HG03354 (cell line): ENCODE measurements around the gene XRCC4.

Experiments used
- ATAC-seq: cut with Tn5 transposase; IDR thresholded peaks from one replicate; pipeline ENCODE4 v1.9.1; 2021; ENCODE audit warnings: mild to moderate bottlenecking; ENCODE audit not compliant: unreplicated experiment, poor library complexity, severe bottlenecking

XRCC4 gene

GRCh38 chr5:83368319-83368718 lies 291.0 kb downstream of the XRCC4 start:
- ATAC-seq: peak; percentile 40

GRCh38 chr5:83368835-83369234 lies 291.5 kb downstream of the XRCC4 start:
- ATAC-seq: peak; percentile 55

- ATAC-seq: no peak
Measured at GRCh38 chr5:83370957-83371356, 293.6 kb downstream of the XRCC4 start.

GRCh38 chr5:83371726-83372125 lies 294.4 kb downstream of the XRCC4 start:
- no peak for ATAC-seq

GRCh38 chr5:83374547-83374946 lies 297.2 kb downstream of the XRCC4 start:
- ATAC-seq: no peak

GRCh38 chr5:83375049-83375745 lies 297.9 kb downstream of the XRCC4 start:
- ATAC-seq: no peak

- no peak for ATAC-seq
Measured at GRCh38 chr5:83376461-83376860, 299.1 kb downstream of the XRCC4 start.

GRCh38 chr5:83377131-83377865 lies 300.0 kb downstream of the XRCC4 start:
- ATAC-seq: no peak

- ATAC-seq: no peak
Measured at GRCh38 chr5:83378624-83379289, 301.4 kb downstream of the XRCC4 start.

- ATAC-seq: no peak
Measured at GRCh38 chr5:83385812-83386211, 308.5 kb downstream of the XRCC4 start.

GRCh38 chr5:83387041-83387440 lies 309.7 kb downstream of the XRCC4 start:
- ATAC-seq: no peak

- ATAC-seq: no peak
Measured at GRCh38 chr5:83388608-83389007, 311.3 kb downstream of the XRCC4 start.

GRCh38 chr5:83392766-83393503 lies 315.6 kb downstream of the XRCC4 start:
- ATAC-seq: no peak

GRCh38 chr5:83393504-83393866 lies 316.1 kb downstream of the XRCC4 start:
- no peak for ATAC-seq

- ATAC-seq: no peak
Measured at GRCh38 chr5:83394190-83394589, 316.8 kb downstream of the XRCC4 start.

GRCh38 chr5:83396662-83397061 lies 319.3 kb downstream of the XRCC4 start:
- no peak for ATAC-seq

GRCh38 chr5:83397658-83398057 lies 320.3 kb downstream of the XRCC4 start:
- ATAC-seq: no peak

- no peak for ATAC-seq
Measured at GRCh38 chr5:83400241-83400640, 322.9 kb downstream of the XRCC4 start.

- ATAC-seq: no peak
Measured at GRCh38 chr5:83400701-83401100, 323.4 kb downstream of the XRCC4 start.

- peak; percentile 60 for ATAC-seq
Measured at GRCh38 chr5:83401122-83401731, 323.9 kb downstream of the XRCC4 start.
